ENCODE data around the gene IFRD2.
A peak's percentile ranks its signal among the peaks of the same experiment; 100 is the strongest.
"Not testable (repeated sequence)": the region's sequence is repeated elsewhere in the genome, so short reads cannot be mapped to it uniquely, and the experiment has no call there.

The IFRD2 gene

DNA sequence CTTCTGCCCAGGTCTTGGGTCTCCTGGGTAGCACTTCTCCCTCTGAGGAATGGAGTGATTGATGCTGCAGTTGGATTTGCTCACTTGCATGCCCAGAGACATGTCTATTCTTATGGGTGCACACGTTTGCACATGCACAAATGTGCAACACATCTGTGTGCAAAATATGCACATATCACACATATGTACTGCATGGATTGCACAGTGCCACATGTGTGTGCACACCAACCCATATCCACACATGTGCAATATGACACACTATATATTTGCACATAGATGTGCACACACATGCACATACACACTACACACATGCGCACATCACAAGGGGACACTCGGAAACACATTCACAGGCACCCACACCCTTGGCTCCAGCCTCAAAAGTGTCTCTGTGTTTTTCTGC, 24.0 kb downstream of the IFRD2 start:
- no peak for DNase-seq (ENCODE audit: low spot score)

DNA sequence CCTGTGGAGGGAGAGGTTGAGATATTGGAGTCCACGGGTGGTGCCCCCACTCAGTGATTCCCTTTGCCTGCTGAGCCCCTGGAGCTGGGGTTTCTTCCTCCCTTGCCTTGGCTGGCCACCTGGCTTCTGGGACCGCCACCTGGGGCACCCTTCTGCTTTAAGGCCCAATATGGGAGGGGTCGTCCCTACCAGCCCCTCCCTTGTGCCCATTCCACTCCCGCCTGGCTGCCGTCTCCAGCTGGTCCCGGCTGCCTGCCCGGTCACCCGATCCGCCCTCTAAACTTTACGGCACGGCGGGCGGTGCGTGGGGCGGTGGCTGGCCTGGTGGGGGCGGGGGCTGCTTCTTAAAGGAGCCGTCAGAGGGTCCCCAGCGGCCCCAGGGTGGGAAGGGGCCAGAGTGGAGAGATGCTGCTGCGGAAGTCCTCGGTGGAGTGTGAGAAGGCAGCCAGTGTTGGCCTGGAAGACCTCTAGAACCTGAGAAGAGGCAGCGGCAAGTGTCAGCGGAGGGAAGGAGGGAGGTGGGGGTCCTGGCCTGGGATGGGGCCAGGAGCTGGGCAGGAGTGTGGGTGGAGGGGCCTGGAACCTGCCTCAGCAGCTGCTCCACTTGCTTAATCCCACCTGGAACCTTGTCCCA, 24.8 kb downstream of the IFRD2 start:
- DNase-seq (ENCODE audit: low spot score): no peak

DNA sequence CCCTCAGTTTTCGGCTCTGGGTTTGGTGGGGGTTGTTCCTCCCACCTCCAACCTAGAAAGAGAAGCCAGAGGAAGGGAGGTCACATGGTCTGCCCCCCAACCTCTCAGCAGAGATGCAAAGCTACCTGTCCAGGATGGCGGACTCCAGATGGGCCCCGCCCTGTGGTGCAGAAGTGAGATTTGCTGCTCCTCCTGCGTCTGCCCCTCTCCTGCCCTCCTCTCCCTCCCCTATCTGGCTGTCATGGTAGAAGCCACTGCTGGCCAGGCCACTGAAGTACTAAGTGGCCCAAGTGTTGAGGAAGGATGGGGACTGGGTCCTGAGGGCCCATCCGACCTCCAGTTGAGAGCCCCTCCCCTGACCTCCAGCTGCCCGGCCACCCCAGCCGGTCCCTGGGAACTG, 25.4 kb downstream of the IFRD2 start:
- DNase-seq (ENCODE audit: low spot score): no peak

DNA sequence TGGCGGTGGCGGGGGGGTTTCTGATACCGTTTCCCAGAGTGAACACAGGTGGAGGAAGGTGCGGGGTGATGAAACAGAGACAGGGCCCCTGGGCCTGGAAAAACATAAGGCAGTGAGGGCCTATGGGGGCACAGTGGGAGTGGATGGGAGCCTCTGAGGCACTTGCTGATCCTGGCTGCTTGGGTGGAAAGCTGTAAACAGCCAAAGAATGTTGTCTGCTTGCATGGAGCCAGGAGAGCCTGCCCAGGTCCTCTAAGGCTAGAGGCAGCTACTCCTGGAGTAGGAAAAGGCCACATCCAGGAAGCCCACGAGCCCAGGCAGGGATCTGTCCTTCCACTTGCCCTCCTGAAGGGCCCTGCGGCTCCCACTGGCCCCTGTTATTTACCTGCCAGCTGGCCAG, 26.2 kb downstream of the IFRD2 start:
- DNase-seq (ENCODE audit: low spot score): no peak

DNA sequence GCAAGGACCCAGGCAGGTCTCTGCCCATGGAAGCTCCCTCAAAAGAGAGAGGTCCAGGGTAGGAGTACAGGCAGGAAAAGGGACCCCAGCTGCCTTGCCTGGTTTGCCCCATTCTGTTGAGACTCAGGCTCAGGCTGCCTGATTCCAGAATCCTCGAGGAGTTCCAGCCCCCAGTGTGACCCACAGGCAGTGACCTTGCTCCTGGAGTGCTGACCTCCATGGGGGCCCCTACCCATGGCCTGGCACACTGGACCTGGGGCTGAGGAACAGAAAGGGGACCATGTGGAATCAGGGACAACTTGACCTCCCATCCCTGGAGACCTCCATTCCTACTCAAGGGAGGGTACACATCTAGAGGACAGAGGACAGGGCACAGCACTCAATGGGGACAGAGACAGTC, 26.7 kb downstream of the IFRD2 start:
- DNase-seq (ENCODE audit: low spot score): no peak

DNA sequence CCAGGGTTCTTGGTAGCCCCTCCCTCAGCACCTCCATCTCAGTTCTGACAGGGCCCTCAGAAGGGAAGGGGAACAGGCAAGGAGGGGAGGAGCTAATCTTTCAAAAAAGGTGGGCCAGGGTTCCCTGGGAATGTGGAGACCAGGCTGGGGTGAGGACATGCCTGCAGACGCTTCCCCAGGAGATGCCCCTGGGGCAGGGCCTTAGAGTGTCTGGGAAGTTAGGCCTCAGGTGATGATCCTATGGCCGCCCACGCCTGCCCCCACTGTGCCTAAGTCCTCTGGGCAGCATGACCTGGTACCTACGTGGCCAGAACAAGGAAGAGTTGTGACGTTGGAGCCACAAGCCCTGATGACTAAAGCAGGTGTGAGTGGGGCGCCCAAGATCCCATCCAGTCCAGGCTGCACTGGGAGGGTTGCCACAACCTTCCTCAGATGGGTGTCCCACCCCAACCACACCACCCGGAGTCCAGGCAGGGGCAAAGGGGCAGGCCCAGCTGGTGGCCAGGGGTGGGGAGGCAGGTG, 27.2 kb downstream of the IFRD2 start:
- no peak for DNase-seq (ENCODE audit: low spot score)

DNA sequence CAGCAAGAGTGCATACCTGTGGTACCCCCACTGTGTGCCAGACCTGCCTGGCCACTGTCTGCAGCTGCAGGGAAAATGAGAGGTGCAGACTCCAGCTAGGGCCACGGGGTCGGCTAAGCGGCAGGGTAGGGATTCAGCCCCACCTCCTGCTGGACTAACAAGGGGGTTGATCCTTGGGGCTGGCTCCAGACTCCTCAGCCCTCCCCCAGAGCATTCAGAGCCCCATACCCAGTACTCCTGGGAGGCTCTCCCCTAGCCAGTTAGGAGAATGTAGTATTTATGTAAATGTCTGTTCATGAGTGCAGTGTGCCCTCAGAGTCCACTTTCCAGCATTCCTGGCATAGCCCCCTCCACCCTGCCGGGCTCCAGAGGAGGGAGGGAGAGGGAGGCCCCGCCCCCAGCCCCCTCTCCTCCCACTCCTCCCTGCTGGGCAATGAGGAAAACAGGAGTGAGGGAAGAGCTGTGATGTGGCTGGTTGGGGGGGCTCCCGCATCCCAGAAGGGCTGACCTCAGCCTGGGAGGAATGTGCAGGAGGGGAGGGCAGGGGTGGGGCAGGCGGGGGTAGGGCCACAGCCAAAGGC, 27.8 kb downstream of the IFRD2 start:
- DNase-seq (ENCODE audit: low spot score): peak; percentile 61

DNA sequence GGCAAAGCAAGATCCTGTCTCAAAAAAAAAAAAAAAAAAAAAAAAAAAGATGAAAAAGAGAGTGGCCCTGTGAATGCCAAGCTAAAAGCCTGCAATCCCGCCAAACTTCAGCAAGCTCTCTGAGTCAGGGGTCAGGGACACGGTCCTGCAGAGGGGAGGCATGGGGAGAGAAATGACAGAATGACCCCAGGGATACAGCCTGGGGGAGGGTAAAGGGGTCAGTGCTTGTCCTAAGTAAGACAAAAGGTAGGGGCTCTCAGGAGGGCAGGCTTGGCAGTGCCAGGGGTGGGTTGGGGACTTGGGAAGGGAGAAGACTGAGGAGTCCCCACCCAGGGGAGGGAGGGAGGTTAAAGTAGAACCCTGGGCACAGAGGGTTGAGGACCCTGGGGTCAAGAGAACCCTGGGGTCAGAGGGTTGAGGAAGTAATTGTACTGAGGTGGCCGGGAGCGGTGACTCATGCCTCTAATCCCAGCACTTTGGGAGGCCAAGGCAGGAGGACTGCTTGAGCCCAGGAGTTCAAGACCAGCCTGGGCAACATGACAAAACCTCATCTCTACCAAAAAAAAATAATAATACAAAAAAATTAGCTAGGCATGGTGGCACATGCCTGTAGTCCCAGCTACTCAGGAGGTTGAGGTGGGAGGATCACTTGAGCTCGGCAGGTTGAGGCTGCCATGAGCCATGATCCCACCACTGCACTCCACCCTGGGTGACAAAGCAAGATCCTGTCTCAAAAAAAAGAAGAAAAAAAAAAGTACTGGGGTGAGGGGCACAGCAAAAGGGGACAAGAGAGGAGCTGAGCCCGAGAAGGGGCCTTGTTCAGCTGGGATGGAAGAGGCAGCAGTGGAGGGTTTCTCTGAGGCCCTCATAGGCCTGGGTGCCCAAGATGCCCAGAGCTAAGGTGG, 28.5 kb downstream of the IFRD2 start:
- DNase-seq (ENCODE audit: low spot score): no peak

DNA sequence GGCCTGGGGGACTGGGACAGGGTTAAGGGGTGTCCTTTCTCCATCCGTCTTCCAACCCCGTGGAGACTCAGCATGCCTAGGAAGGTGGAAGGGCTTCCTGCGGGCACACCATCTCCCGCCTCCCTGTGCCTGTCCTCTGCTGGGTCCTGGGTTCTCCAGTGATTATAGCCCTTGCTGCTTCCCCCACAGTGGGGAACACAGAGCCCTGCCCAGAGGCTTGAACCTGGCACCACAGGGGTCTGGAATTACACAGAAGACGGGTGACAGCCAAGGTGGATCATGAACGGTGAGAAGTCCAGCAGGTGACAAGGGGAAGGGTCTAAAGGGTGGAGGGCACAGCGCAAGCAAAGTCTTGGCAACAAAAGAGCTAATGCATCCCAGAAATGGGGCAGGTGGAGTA, 29.5 kb downstream of the IFRD2 start:
- DNase-seq (ENCODE audit: low spot score): no peak

DNA sequence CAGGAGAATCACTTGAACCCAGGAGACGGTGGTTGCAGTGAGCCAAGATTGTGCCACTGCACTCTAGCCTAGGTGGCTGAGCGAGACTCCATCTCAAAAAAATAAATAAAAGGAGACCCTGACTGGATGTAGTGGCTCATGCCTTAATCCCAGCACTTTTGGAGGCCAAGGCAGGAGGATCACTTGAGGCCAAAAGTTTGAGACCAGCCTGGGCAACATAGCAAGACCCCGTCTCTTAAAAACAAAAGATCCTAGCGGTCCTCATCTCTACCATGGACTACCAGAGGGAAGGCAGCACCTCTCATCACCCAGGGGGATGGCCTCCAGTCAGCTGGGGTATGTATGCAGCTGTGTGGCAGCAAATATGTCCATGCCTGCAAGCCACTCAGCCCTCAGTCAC, 30.0 kb downstream of the IFRD2 start:
- DNase-seq (ENCODE audit: low spot score): not testable (repeated sequence)

DNA sequence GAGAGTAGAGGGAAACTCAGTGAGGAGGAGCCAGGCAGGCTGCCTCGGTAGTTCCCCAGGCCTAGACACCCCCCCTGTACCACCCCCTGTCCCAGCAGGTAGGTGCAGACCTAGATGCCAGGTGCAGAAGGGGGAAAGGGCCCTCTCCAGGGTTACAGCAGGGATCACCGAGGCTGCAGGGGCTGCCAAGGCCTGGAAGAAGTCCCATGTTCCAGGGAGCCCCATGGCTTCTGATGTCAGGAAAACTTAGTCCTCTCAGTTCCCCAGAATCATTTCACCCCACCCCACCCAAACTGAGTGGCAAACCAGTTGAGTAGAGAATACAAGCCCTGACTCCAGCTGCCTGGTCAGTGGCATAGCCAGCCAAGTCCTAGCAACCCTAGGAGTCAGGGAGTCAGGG, 30.7 kb downstream of the IFRD2 start:
- DNase-seq (ENCODE audit: low spot score): no peak

DNA sequence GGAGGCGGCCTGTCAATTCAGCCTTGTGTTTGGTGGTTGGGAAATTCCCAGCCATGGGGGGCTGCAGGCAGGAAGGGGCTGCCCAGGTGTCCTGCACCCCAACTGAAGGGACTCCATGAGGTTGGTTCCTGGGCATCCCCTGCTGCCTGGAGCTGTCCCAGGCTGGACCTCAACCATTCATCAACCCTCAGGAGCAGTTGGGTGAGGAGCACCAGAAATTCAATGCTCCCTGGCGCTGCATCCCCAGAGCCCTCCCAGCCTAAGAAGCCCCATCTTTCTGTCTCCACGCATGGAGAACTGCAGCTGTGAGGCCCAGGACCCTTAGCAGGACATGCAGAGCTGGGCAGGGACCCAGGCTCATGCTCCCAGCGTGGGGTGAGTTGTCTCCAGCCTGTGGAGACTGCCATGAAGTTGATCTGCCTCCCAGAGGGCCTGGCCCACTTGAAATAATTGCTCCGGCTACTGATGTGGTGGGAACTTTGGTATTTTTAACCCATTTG, 31.2 kb downstream of the IFRD2 start:
- no peak for DNase-seq (ENCODE audit: low spot score)

DNA sequence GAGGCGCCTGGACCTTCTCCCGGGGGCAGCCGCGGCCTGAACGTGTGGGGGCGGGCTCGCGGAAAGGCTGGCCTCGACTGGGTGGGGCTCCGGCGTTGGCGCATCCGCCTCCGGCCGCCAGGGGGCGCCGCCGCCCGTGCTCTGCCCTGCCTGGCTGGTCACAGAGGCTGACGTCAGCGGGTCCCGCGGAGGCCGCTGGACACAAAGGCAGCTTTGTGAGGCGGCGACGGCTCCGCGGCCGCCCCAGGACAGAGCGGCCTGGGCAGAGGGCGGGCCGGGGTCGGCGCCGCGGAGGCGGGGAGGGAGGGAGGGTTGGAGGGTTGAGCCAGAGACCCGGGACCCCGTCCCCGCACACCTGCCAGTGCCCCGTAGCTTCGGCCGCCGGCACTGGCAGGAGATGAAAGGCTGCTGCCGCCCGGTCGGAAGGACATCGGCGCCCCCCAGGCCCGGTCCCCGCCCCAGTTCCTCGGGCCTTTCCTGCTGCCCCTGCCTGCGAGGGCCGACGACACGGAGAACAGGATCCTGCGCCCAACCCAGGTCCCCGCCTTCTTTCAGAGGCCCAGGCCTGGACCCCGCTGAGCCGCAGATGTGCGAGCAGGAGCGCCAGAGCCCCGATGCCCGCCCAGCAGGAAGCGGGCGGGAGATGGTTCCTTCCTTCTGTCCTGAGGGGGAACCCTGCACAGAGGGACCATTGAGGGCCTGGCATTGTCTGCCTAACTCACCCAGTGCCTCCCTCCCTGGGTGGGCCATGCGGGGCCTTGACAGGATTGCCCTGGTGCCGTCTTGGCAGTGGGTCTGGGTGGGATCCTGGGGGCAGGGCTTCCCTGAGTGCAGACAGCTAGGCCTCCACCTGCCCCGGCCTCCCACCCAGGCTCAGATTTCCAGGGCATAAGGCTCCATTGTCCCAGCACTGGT, 31.9 kb downstream of the IFRD2 start:
- DNase-seq (ENCODE audit: low spot score): peak; percentile 96

DNA sequence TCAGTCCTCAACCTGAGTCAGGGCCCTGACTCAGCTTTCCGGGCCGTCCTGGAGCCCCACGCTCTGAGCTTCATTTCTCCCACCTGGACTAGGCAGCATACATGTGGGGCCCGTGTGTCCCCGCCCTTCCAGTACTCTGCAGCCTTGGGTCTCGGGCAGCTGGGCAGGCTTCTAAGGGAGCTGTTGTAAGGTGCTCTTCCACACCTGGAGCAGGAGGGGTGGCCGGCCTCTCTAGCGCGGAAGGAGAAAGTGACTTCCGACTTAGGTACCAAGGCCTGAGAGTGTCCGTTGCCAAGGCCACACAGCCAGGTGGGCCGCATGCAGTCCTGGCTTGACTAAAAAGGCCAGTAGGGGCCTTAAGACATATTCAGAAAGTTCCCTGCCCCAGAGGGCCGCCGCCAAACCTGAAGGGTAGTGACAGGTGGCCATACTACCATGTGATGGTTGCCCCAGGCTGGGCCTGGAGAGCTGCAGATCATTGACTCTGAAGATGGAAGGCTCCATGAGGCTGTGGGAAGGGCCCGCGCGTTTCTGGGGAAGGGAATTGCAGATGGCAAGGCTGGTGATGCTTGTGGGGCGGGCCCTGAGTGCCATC, 32.7 kb downstream of the IFRD2 start:
- no peak for DNase-seq (ENCODE audit: low spot score)

DNA sequence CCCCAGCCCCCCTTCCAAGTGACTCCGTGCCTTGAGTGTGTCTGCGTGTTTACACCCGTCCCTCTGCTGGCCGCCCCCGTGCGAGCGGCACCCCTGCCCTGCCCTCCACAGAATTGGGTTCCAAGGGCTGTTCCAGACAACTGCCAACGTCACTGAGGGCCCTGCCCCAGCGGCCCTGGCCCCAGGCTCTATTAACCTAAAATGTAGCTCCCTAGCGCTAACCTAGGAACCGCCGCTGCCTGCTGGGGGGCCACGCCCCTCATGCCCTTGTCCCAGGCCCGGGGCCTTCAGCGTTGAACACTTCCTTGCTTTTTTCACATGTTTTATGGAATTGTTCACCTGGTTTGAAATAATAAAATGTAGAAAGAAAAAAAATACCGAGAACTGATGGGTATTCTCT, 33.2 kb downstream of the IFRD2 start:
- no peak for DNase-seq (ENCODE audit: low spot score)

DNA sequence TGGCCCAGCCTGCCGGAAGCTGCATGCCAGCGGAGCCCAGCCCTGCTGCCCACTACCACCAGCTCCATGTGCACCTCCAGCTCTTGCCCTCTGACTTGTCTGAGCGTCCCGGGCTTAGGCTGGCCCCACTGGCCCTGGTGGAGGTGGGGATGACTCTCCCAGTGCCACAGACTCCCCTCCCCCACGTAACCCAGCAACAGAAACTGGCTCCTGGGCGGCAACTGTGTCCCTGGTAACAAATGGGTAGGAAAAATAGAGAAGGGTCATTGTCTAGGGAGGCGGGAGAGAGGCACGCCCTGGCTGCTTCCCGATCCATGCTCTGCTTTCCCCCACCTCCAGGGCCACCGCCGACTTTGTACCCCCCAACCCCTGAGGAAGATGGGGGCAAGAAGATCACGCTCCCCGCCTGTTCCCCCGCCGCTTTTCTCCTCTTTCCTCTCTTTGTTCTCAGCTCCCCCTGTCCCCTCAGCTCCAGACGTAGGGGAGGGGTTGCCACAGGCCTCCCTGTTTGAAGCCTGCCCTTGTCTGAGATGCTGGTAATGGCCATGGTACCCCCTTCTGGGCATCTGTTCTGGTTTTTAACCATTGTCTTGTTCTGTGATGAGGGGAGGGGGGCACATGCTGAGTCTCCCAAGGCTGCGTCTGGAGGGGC, 34.1 kb downstream of the IFRD2 start:
- DNase-seq (ENCODE audit: low spot score): no peak

DNA sequence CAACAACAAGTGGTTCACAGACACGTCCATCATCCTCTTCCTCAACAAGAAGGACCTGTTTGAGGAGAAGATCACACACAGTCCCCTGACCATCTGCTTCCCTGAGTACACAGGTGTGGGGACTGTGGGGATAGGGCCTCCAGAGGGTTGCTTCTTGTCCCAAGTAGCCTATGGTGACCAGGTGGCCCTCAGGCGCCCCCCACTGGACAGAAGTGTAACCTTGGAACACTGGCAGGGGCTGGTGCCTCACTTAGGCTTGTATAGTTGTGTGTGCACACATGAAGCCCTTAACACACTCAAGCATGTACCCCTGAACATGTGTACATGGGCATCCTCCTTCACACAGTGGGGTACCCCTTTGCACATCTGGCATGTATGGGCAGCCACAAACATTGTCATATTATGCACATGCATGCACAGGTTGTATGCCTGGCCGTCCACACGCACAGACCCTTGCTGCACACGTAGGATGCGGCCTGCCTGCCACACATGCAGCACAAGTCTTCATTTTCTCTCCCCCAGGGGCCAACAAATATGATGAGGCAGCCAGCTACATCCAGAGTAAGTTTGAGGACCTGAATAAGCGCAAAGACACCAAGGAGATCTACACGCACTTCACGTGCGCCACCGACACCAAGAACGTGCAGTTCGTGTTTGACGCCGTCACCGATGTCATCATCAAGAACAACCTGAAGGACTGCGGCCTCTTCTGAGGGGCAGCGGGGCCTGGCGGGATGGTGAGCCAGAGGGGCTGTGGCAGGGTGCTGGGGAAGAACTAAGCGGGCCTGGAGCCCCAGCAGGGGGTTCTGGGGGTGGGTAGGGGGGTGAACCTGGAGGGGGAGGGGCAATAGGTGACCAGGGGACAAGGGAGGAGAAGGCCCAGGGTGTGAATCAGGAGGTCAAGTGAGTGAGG, 35.0 kb downstream of the IFRD2 start:
- DNase-seq (ENCODE audit: low spot score): no peak

DNA sequence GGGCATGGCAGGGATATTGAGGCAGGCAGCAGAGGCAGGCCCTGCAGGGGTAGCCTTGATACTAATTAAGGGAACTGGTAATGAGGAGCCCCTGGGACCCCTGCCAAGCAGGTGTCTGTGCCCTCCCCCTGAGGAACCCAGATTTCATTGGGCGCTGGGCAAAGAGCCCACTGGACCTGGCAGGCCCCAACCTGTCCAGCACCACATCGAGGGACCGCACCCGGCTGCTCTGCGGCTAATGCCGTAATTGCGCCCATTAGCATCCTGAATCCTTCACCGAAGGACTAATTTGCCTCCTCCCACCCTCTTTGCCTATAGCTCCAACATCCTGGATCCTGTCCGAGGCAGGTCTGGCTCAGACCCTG, 37.0 kb downstream of the IFRD2 start:
- no peak for DNase-seq (ENCODE audit: low spot score)

DNA sequence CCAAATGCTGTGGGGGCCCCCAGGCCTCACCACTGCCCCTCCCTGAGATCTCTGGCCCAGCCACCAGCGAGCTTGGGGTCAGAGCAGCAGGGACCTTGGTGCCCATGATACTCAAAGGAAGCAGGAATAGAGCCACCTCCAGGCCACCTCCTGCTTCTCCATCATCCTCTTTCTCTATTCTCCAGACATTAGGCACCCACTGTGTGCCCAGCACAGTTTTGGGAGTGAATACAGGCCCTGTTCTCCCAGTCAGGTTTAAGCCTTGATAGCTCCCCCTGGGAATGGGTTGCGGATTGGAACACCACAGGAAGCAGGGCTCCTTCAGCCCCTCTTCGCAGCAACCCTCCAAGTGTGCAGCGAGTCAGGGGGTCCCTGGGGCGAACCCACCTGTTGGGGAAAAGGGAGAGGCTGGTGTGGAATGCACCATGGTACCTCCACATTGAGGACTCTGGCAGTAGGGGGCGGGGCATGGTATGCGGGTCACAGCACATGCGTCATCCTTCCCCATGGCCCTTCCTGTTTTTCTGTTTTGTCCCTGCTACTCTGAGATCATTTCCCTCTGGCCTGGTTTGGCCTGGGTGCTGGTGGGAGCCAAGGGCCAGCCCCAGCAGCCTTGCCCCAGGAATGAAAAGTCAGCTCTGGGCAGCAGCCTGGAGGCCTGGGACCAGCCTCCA, 37.5 kb downstream of the IFRD2 start:
- DNase-seq (ENCODE audit: low spot score): no peak
